ENCODE measurements around the gene SIDT1.

GRCh38 chr3:113654310-113654709 is 122.0 kb downstream of the SIDT1 start:
- no peak for TF ChIP-seq GABPA (IDR thresholded peaks at IDR 0.05; ENCODE audit: low read depth)
- TF ChIP-seq, protein P1, sequence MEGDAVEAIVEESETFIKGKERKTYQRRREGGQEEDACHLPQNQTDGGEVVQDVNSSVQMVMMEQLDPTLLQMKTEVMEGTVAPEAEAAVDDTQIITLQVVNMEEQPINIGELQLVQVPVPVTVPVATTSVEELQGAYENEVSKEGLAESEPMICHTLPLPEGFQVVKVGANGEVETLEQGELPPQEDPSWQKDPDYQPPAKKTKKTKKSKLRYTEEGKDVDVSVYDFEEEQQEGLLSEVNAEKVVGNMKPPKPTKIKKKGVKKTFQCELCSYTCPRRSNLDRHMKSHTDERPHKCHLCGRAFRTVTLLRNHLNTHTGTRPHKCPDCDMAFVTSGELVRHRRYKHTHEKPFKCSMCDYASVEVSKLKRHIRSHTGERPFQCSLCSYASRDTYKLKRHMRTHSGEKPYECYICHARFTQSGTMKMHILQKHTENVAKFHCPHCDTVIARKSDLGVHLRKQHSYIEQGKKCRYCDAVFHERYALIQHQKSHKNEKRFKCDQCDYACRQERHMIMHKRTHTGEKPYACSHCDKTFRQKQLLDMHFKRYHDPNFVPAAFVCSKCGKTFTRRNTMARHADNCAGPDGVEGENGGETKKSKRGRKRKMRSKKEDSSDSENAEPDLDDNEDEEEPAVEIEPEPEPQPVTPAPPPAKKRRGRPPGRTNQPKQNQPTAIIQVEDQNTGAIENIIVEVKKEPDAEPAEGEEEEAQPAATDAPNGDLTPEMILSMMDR (IDR thresholded peaks at IDR 0.05; ENCODE audit: insufficient read depth, low read length): no peak

Measured in HL-60 (cell line).